ENCODE data around the gene ISG15. TPM values are rescaled to one million over a fixed set of nuclear protein-coding genes. Genes with fewer than 3 reads are reported as not detected.
"Not testable (repeated sequence)": the region's sequence is repeated elsewhere in the genome, so short reads cannot be mapped to it uniquely, and the experiment has no call there.

Gene ISG15
- total and polyA plus RNA-seq, 12 donors: 1.7 to 308 (median 24.3) TPM

GRCh38 chr1:975896-976683 is 37.2 kb upstream of the ISG15 start:
- Histone ChIP-seq H3K9me3 (replicated peaks in 1 of 3) (no peaks in the 10 kb centered on the region), H3K4me1 (replicated peaks in 1 of 2) (no peaks in the 10 kb centered on the region), H3K27me3 (peaks cover 51% of the 10 kb centered on the region), H3K4me3 (no peak overlapping the region), H3K27ac (no peak overlapping the region), H3K36me3 (replicated peaks in 1 of 2) (no peaks in the 10 kb centered on the region)
- intact Hi-C loops (cut with DNase I): loop anchor here in 1 of 2 donors (10.0 kb wide), 1 partner anchor 71 kb away; no protein-coding TSS in a partner anchor
- 3 to 30% (median 4%) methylated on average over 2 to 40 of the region's 40 CpGs for WGBS, 4 donors
- TF ChIP-seq POLR2A (IDR thresholded peaks at IDR 0.05): no peak
- TF ChIP-seq, protein P1, sequence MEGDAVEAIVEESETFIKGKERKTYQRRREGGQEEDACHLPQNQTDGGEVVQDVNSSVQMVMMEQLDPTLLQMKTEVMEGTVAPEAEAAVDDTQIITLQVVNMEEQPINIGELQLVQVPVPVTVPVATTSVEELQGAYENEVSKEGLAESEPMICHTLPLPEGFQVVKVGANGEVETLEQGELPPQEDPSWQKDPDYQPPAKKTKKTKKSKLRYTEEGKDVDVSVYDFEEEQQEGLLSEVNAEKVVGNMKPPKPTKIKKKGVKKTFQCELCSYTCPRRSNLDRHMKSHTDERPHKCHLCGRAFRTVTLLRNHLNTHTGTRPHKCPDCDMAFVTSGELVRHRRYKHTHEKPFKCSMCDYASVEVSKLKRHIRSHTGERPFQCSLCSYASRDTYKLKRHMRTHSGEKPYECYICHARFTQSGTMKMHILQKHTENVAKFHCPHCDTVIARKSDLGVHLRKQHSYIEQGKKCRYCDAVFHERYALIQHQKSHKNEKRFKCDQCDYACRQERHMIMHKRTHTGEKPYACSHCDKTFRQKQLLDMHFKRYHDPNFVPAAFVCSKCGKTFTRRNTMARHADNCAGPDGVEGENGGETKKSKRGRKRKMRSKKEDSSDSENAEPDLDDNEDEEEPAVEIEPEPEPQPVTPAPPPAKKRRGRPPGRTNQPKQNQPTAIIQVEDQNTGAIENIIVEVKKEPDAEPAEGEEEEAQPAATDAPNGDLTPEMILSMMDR (IDR thresholded peaks at IDR 0.05): peak; percentile 23 to 72 (median 49)
- peak in 5 of 7 donors; percentile 43 to 82 (median 65) for DNase-seq

GRCh38 chr1:976791-977190 is 36.5 kb upstream of the ISG15 start:
- WGBS, 4 donors: 58 to 75% methylated on average over 13 to 15 of the region's 39 CpGs; no CpG with 5 or more reads in 2 of the 4 donors
- H3K27ac ChIP-seq; H3K9me3 ChIP-seq (replicated peaks in 1 of 3); H3K36me3 ChIP-seq (replicated peaks in 1 of 2); H3K4me1 ChIP-seq (replicated peaks in 1 of 2); DNase-seq; H3K4me3 ChIP-seq: not testable (repeated sequence)
- peaks cover 48% of the 10 kb centered on the region for H3K27me3 ChIP-seq
- intact Hi-C loops (cut with DNase I): loop anchor here in 1 of 2 donors (10.0 kb wide), 1 partner anchor 72 kb away; no protein-coding TSS in a partner anchor

DNA sequence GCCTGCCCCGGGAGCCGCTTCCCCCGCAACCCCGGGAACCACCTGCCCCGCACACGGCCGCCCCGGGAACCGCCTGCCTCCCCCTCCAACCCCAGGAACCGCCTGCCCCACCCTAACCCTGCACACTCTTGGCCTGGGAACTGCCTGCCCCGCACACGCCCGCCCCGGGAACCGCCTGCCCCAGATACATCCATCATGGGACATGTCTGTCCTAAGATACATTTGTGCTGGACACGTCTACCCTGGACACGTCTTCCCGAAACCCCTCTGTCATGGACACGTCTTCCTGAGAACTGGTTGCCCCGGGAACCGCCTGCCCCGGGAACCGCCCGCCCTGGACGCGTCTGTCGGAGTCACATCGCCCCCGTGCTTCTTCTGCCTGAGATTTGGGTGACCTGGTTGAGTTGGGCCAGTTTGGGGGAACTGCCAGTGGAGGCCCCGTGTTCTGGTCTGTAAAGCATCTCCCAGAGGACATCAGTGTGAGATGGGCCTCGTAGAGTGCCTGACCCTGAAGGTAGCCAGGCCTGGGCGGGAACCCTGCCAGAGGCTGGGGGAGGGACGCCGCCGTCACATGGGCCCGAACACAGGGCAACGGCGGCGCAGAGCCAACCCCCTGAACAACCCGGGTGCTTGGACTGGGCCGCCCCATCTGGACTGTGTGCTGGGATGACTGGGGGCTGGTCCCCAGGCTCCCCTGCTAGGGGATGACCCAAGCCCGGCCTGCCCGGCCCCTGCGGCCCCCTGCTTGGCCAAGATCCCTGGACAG is 35.0 kb upstream of the ISG15 start:
- no peak overlapping the region for H3K27ac ChIP-seq
- WGBS, 4 donors: 85 to 91% (median 88%) methylated on average over 14 to 44 of the region's 44 CpGs
- intact Hi-C loops (cut with DNase I): loop anchor here in 1 of 2 donors (10.0 kb wide), 1 partner anchor 73 kb away; no protein-coding TSS in a partner anchor
- no peak for TF ChIP-seq POLR2A (IDR thresholded peaks at IDR 0.05)
- TF ChIP-seq, protein P1 (IDR thresholded peaks at IDR 0.05): no peak
- no peak overlapping the region for H3K4me3 ChIP-seq
- H3K27me3 ChIP-seq: peaks cover 48% of the 10 kb centered on the region
- H3K36me3 ChIP-seq (replicated peaks in 1 of 2): no peaks in the 10 kb centered on the region
- no peak for DNase-seq
- no peaks in the 10 kb centered on the region for H3K4me1 ChIP-seq (replicated peaks in 1 of 2)
- no peaks in the 10 kb centered on the region for H3K9me3 ChIP-seq (replicated peaks in 1 of 3)

GRCh38 chr1:978835-979743 is 34.2 kb upstream of the ISG15 start:
- no peaks in the 10 kb centered on the region for H3K9me3 ChIP-seq (replicated peaks in 1 of 3)
- H3K27me3 ChIP-seq: peaks cover 40% of the 10 kb centered on the region
- intact Hi-C loops (cut with DNase I): loop anchor here in 1 of 2 donors (10.0 kb wide), 1 partner anchor 74 kb away; no protein-coding TSS in a partner anchor
- H3K4me1 ChIP-seq (replicated peaks in 1 of 2): no peaks in the 10 kb centered on the region
- 82 to 87% (median 86%) methylated on average over 27 to 60 of the region's 60 CpGs for WGBS, 4 donors
- H3K36me3 ChIP-seq (replicated peaks in 1 of 2): no peaks in the 10 kb centered on the region
- TF ChIP-seq, protein P1 (IDR thresholded peaks at IDR 0.05): no peak
- no peak for TF ChIP-seq POLR2A (IDR thresholded peaks at IDR 0.05)
- no peak overlapping the region for H3K4me3 ChIP-seq
- no peak overlapping the region for H3K27ac ChIP-seq
- DNase-seq: no peak
